ENCODE measurements around the gene MAP2K3. TPM values are rescaled to one million over a fixed set of nuclear protein-coding genes. Genes with fewer than 3 reads are reported as not detected.

MAP2K3 gene
- total RNA-seq, 1 experiment from 2014 or later = 39.7 TPM

DNA sequence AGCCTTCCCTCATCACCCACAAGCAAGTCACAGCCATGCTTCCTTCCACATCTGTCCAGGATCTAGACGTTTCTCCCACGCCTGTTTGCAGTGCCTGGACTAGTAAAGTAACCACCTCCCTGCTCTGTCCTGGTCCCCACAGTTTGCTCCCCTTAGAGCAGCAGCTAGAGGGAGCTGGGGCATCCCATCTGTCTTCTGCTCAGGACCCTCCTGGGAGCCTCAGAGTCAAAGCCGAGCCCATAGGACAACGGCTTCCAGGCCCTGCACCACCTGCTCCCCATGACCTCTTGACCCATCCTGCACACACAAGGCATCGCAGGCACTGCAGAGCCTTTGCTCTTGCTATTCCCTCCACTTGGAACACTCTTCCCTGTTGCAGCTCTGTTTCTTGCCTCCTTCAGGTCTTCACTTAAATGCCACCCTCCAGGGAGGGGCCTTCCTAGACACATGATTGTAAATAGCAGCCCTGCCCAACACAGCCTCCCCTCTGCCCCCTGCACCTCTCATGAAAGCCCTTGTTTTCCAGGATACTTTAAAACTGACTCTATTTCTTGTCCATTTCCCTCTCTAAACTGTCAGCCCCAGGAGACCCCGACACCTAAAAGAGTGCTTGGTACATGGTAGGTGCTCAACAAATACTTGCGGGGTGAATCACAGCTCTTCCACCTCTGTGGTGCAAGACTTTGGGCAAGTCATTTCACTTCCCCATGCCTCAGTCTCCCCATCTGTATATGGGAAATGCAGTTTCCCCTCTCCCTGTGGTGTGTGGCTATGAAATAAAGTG lies 34.4 kb upstream of the MAP2K3 start (continued):
- TF ChIP-seq, protein P1, sequence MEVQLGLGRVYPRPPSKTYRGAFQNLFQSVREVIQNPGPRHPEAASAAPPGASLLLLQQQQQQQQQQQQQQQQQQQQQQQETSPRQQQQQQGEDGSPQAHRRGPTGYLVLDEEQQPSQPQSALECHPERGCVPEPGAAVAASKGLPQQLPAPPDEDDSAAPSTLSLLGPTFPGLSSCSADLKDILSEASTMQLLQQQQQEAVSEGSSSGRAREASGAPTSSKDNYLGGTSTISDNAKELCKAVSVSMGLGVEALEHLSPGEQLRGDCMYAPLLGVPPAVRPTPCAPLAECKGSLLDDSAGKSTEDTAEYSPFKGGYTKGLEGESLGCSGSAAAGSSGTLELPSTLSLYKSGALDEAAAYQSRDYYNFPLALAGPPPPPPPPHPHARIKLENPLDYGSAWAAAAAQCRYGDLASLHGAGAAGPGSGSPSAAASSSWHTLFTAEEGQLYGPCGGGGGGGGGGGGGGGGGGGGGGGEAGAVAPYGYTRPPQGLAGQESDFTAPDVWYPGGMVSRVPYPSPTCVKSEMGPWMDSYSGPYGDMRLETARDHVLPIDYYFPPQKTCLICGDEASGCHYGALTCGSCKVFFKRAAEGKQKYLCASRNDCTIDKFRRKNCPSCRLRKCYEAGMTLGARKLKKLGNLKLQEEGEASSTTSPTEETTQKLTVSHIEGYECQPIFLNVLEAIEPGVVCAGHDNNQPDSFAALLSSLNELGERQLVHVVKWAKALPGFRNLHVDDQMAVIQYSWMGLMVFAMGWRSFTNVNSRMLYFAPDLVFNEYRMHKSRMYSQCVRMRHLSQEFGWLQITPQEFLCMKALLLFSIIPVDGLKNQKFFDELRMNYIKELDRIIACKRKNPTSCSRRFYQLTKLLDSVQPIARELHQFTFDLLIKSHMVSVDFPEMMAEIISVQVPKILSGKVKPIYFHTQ (CRISPR knock-in tag; IDR thresholded peaks at IDR 0.05) = no peak
- TF ChIP-seq, protein P2, sequence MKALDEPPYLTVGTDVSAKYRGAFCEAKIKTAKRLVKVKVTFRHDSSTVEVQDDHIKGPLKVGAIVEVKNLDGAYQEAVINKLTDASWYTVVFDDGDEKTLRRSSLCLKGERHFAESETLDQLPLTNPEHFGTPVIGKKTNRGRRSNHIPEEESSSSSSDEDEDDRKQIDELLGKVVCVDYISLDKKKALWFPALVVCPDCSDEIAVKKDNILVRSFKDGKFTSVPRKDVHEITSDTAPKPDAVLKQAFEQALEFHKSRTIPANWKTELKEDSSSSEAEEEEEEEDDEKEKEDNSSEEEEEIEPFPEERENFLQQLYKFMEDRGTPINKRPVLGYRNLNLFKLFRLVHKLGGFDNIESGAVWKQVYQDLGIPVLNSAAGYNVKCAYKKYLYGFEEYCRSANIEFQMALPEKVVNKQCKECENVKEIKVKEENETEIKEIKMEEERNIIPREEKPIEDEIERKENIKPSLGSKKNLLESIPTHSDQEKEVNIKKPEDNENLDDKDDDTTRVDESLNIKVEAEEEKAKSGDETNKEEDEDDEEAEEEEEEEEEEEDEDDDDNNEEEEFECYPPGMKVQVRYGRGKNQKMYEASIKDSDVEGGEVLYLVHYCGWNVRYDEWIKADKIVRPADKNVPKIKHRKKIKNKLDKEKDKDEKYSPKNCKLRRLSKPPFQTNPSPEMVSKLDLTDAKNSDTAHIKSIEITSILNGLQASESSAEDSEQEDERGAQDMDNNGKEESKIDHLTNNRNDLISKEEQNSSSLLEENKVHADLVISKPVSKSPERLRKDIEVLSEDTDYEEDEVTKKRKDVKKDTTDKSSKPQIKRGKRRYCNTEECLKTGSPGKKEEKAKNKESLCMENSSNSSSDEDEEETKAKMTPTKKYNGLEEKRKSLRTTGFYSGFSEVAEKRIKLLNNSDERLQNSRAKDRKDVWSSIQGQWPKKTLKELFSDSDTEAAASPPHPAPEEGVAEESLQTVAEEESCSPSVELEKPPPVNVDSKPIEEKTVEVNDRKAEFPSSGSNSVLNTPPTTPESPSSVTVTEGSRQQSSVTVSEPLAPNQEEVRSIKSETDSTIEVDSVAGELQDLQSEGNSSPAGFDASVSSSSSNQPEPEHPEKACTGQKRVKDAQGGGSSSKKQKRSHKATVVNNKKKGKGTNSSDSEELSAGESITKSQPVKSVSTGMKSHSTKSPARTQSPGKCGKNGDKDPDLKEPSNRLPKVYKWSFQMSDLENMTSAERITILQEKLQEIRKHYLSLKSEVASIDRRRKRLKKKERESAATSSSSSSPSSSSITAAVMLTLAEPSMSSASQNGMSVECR (CRISPR knock-in tag; IDR thresholded peaks at IDR 0.05; ENCODE audit: borderline replicate concordance) = no peak
- TF ChIP-seq, protein P3, sequence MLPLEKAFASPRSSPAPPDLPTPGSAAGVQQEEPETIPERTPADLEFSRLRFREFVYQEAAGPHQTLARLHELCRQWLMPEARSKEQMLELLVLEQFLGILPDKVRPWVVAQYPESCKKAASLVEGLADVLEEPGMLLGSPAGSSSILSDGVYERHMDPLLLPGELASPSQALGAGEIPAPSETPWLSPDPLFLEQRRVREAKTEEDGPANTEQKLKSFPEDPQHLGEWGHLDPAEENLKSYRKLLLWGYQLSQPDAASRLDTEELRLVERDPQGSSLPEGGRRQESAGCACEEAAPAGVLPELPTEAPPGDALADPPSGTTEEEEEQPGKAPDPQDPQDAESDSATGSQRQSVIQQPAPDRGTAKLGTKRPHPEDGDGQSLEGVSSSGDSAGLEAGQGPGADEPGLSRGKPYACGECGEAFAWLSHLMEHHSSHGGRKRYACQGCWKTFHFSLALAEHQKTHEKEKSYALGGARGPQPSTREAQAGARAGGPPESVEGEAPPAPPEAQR (CRISPR knock-in tag; IDR thresholded peaks at IDR 0.05) = no peak
- TF ChIP-seq ZBTB21 (CRISPR knock-in tag; IDR thresholded peaks at IDR 0.05; ENCODE audit: borderline replicate concordance) = no peak

- Mint-ChIP-seq H3K4me3 (no peak overlapping the region), H3K4me1 (peaks cover 20% of the 10 kb centered on the region), H3K36me3 (no peaks in the 10 kb centered on the region), H3K9me3 (no peaks in the 10 kb centered on the region; the same call in 1 of the 2 replicates), H3K27me3 (ENCODE audit: low read depth) (peaks cover 8% of the 10 kb centered on the region; the same call in 1 of the 2 replicates), H3K27ac (no peak overlapping the region)
- ATAC-seq (no peak), DNase-seq (ENCODE audit: low spot score) (no peak)
- ChIA-PET POLR2A (interaction anchor here (0.7 kb wide), 1 partner anchor 35 kb away, joined by 4 read pairs; no protein-coding TSS in a partner anchor), CTCF (interaction anchor here (0.9 to 1.3 kb wide), 2 partner anchors 10 to 131 kb away, joined by 3 read pairs; no protein-coding TSS in a partner anchor)
- no peak for TF ChIP-seq TP53 (CRISPR knock-in tag; IDR thresholded peaks at IDR 0.05)
- TF ChIP-seq, protein P4, sequence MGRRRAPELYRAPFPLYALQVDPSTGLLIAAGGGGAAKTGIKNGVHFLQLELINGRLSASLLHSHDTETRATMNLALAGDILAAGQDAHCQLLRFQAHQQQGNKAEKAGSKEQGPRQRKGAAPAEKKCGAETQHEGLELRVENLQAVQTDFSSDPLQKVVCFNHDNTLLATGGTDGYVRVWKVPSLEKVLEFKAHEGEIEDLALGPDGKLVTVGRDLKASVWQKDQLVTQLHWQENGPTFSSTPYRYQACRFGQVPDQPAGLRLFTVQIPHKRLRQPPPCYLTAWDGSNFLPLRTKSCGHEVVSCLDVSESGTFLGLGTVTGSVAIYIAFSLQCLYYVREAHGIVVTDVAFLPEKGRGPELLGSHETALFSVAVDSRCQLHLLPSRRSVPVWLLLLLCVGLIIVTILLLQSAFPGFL (CRISPR knock-in tag; IDR thresholded peaks at IDR 0.05; ENCODE audit: borderline replicate concordance) = no peak
These were observed 33.7 kb upstream of the MAP2K3 start for GRCh38 chr17:21250854-21251253.

DNA sequence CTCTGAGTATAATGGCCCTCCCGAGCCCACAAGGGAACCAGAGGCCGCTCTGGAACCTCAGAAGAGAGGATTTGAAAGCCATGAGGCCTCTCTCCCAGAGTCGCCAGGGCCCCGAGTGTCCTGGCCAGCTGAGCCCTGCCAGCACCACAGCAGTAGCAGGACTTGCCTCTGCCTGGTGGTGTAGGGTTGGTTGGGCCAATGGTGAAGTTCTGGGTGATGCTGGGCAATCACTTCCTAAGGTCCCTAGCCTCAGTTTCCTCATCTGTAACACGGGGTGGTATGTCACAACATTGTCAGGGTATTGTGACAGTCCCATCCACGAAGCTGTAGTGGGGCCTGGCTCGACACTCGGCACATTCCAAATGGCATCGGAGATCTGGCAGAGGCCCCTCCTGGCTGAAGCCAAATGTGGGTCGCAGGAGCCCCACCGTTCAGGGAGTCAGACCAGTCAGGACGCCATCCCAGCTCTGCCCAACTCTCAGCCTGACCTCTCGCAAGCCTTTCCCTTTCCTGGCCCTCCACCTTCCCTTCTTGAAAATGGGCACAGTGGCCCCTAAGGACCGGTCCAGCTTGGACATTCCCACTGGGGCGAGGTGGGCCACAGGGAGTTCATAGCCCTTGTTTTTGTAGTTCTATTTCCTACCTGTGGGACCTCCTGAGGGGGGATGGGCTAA lies 33.0 kb upstream of the MAP2K3 start:
- H3K36me3 Mint-ChIP-seq = no peaks in the 10 kb centered on the region
- H3K9me3 Mint-ChIP-seq = no peaks in the 10 kb centered on the region; the same call in 1 of the 2 replicates
- no peak overlapping the region for H3K27ac Mint-ChIP-seq
- no peak for ATAC-seq
- H3K27me3 Mint-ChIP-seq (ENCODE audit: low read depth) = peaks cover 8% of the 10 kb centered on the region; the same call in 1 of the 2 replicates
- ChIA-PET POLR2A (interaction anchor here (0.7 kb wide), 1 partner anchor 34 kb away, joined by 4 read pairs; no protein-coding TSS in a partner anchor), CTCF (interaction anchor here (0.9 kb wide), 1 partner anchor 11 kb away, joined by 3 read pairs; no protein-coding TSS in a partner anchor)
- DNase-seq (ENCODE audit: low spot score) = no peak
- peaks cover 21% of the 10 kb centered on the region for H3K4me1 Mint-ChIP-seq
- H3K4me3 Mint-ChIP-seq = peak overlapping the region; percentile 61; the same call in 1 of the 2 replicates
- TF ChIP-seq NR3C1 (CRISPR knock-in tag; conservative IDR thresholded peaks at IDR 0.05; ENCODE audit: low read depth) (no peak), USF1 (CRISPR knock-in tag; IDR thresholded peaks at IDR 0.05) (no peak), SMAD4 (CRISPR knock-in tag; IDR thresholded peaks at IDR 0.05) (no peak), ELF4 (CRISPR knock-in tag; IDR thresholded peaks at IDR 0.05; ENCODE audit: low read depth) (no peak), FOXJ3 (CRISPR knock-in tag; IDR thresholded peaks at IDR 0.05; ENCODE audit: borderline replicate concordance) (no peak), ZNF671 (CRISPR knock-in tag; IDR thresholded peaks at IDR 0.05) (no peak)
- TF ChIP-seq, protein P5, sequence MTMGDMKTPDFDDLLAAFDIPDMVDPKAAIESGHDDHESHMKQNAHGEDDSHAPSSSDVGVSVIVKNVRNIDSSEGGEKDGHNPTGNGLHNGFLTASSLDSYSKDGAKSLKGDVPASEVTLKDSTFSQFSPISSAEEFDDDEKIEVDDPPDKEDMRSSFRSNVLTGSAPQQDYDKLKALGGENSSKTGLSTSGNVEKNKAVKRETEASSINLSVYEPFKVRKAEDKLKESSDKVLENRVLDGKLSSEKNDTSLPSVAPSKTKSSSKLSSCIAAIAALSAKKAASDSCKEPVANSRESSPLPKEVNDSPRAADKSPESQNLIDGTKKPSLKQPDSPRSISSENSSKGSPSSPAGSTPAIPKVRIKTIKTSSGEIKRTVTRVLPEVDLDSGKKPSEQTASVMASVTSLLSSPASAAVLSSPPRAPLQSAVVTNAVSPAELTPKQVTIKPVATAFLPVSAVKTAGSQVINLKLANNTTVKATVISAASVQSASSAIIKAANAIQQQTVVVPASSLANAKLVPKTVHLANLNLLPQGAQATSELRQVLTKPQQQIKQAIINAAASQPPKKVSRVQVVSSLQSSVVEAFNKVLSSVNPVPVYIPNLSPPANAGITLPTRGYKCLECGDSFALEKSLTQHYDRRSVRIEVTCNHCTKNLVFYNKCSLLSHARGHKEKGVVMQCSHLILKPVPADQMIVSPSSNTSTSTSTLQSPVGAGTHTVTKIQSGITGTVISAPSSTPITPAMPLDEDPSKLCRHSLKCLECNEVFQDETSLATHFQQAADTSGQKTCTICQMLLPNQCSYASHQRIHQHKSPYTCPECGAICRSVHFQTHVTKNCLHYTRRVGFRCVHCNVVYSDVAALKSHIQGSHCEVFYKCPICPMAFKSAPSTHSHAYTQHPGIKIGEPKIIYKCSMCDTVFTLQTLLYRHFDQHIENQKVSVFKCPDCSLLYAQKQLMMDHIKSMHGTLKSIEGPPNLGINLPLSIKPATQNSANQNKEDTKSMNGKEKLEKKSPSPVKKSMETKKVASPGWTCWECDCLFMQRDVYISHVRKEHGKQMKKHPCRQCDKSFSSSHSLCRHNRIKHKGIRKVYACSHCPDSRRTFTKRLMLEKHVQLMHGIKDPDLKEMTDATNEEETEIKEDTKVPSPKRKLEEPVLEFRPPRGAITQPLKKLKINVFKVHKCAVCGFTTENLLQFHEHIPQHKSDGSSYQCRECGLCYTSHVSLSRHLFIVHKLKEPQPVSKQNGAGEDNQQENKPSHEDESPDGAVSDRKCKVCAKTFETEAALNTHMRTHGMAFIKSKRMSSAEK (CRISPR knock-in tag; IDR thresholded peaks at IDR 0.05; ENCODE audit: borderline replicate concordance) = no peak

Measured in WTC11 (cell line).